Right ventricle myocardium superior (tissue), 1 donor: ENCODE results near the gene RFC5. TPM values are rescaled to one million over a fixed set of nuclear protein-coding genes. Genes with fewer than 3 reads are reported as not detected.

Experiments
- ATAC-seq: fragments of 200-7000 bp; cut with Tn5 transposase; one replicate; pipeline ENCODE4 v1.9.1; 2020; ENCODE audit warnings: mild to moderate bottlenecking; ENCODE audit not compliant: poor library complexity
- DNase-seq: peaks from one replicate; pipeline ENCODE4 v3.0.0-alpha.2; 2020
- intact Hi-C: fragments of 100-400 bp; cut with DNase I; formaldehyde crosslinking; loops from one replicate; pipeline ENCODE4 v1.11.2; 2022
- total RNA-seq: library from RNA; stranded (reverse); fragmentation: NEBNext Ultra II Directional; extraction: Animal tissue kit (Norgen Biotek cat#: 25700); gene quantifications from one replicate; pipeline ENCODE4 v1.2.1, GENCODE V29; 2021
- donor health status: DM: no; HTN: yes; CAD: no; lungs with severe emphysema.

Gene RFC5
- total RNA-seq, 1 donor from 2014 or later = 3.5 TPM

- intact Hi-C loops = no loop called here
- no peak for ATAC-seq
- no peak for DNase-seq
Measured at GRCh38 chr12:118038137-118038536, 21.6 kb downstream of the RFC5 start.

DNA sequence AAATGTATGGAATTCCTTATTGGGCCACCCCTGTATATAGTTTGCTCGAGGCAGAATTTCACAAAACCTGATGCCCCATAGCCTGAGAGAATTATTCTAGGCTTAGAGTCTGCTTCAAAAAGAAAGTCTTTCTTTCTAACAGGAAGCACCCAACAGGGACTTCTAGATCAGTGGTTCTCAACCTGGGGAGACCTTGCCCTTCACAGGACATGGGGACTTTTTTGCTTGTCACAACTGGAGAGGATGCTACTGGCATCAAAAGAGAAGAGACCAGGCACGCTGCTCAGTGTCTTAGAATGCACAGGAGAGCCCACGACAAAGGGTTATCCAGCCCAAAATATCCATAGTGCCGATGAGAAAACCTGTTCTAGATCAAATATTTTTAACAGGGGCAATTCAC lies 25.6 kb downstream of the RFC5 start:
- intact Hi-C loops = no loop called here
- ATAC-seq (no peak), DNase-seq (no peak)

- ATAC-seq (no peak), DNase-seq (no peak)
- intact Hi-C loops = no loop called here
Measured at GRCh38 chr12:118044075-118044474, 27.6 kb downstream of the RFC5 start.

DNA sequence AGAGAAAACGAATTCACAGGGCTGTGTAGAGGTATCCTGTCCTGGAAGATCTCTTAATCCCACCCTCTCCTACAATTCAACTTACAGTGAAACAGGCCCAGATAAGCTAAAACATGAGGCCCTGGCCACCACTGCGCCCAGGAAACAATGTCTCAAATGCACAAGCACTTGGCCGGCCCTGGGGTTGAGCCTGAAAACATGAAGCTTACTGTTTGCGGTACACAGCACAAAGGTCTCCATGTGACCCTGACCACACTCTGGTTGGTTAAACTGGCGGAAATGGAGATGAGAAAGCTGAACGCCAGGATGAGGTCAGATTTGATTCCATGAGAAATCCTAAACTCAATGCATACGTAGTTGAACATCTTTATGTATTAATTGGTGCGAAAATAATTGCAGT lies 28.1 kb downstream of the RFC5 start:
- no peak for ATAC-seq
- no peak for DNase-seq
- intact Hi-C loops = no loop called here

GRCh38 chr12:118046430-118046829 lies 29.9 kb downstream of the RFC5 start:
- no peak for DNase-seq
- intact Hi-C loops = no loop called here
- peak; percentile 62 for ATAC-seq

GRCh38 chr12:118050972-118051910 lies 34.7 kb downstream of the RFC5 start:
- DNase-seq (no peak), ATAC-seq (no peak)
- intact Hi-C loops = no loop called here

DNA sequence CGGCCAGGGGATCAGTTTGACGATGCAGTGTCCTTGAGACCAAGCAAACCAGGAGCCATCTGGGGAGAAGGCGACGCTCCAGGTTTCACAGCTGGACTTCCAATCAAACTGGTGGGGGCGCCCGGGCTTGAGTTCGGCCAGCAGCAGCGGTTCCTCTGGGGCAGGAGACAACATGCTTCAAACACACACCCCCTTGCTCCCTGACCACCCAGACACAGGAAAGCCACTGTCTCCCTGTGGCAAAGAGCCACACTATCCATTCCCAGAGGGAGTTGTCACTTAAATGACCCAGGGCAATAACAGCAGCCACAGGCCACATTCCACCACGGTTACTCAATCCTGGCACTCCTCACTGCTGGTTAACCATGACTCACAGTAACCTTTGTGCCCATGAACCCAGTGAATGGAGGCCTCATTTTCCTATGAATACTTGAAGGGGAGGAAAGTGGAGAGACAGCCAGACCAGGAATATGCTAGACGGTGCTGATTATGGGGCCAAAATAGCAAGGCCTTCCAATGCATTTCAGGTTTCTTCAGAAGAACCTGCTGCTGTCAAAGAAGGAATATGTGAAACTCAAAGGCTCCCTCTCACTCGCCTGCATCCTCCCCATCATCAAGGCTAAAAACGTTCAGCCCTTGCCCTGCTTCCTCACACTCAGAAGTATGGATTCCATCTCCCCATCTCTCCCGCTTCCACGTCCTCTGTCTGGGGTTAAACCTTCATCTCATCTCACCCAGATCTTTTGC lies 36.0 kb downstream of the RFC5 start:
- DNase-seq = peak; percentile 79
- ATAC-seq = peak; percentile 96
- intact Hi-C loops = no loop called here

DNA sequence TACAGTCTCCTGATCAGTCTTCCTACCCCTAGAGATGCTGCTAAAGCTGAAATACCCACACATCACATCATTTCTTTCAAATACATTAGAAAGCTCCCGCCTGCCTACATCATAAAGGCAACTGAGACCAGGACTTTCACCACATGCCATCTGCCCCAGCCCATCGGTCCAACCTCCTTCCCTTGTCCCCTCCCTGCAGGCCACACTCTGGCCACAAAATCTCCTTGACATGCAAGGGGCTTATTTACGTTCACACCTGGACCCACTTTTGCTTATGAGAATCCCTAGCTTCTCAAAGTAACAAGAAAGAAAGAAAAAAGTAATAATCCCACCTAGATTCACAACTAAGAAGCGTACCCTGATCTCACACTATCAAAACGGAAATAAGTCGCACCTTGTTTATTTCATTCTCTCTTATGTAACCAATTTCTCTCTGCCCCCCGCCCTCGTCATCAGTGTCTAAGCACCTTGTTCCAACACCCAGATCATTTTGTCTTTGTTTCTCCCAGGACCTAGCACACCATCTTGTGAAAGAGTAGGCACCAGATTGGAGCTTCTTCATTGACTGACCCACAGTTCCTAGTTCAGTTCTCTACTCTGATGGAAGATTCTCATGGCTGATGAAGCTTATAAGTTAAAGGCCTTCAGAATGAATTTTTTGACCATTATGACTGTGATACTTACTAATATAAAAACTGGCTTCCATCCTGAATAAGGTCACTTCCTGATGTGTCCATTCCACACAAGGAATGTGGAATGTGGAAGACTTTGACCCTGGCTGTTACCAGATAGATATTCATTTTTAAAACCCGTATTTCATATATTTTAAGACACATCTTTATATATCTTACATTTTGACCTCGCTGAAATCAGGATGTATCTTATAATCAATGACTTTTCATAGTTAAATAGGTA lies 36.8 kb downstream of the RFC5 start:
- DNase-seq (no peak), ATAC-seq (no peak)
- intact Hi-C loops = no loop called here

DNA sequence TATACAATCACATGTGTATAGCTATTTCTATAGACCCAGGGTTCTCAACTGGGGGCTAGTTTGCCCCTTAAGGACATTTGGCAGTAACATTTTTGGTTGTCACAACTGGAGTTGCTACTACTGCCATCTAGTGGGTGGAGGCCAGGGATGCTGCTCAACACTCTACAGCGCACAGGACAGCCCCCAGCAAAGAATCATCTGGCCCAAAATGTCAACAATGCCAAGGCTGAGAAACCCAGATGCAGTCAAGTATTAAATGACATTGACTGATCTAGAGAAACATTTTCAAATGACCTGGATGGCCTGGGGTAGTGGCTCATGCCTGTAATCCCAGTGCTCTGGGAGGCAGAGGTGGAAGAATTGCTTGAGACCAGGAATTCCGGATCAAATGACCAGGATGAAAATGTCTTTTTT lies 38.6 kb downstream of the RFC5 start:
- DNase-seq (peak; percentile 52), ATAC-seq (no peak)
- intact Hi-C loops = no loop called here

DNA sequence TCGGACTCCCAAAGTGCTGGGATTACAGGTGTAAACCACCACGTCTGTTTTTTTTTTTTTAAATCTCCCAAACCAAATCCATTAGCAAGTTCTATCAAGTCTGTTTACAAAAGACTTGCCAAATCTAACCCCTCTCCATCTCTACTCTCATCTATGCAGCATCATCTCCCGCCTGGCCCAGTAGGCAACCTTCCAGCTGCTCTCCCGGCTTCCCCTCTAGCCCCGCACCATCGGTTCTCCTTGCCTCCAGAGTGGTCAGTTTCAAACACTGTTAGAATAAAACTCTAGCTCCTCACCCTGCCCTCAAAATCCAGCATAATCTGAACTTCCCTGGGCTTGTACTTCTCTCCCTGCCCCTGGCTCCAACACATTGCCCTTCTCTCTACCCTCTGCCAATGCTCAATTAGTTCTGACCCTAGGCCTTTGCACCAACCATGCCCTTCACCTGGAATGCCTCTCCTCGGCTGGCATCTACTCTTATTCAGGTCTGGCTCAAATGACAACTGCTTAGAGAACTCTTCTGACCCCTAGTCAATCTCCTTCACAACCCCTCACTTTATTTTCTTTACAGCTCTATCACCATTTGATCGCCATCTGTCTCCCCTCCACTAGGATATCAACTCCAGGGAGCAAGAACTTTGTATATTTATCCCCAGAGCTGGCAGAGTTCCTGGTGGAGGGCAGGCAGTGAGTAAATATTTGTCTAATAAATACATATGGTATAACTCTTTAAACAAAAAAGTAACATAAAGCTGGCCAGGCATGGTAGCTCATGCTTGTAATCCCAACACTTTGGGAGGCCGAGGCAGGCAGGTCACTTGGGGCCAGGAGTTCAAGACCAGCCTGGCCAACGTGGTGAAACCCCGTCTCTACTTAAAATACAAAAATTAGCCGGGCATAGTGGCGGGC lies 39.6 kb downstream of the RFC5 start:
- no peak for ATAC-seq
- intact Hi-C loops = no loop called here
- no peak for DNase-seq

DNA sequence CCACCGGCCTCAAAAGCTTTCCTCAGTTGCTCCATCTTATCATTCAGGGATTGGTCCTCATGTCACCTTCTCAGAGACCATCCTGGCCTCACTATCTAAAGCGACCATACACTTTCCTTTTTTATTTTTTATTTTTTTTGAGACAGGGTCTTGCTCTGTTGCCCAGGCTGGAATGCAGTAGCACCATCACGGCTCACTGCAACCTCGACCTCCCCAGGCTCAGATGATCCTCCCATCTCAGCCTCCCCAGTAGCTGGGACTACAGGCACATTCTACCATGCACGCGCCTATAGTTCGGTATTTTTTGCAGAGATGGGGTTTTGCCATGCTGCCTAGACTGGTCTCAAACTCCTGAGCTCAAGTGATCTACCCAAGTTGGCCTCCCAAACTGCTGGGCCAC lies 41.7 kb downstream of the RFC5 start:
- ATAC-seq (no peak), DNase-seq (no peak)
- intact Hi-C loops = no loop called here

DNA sequence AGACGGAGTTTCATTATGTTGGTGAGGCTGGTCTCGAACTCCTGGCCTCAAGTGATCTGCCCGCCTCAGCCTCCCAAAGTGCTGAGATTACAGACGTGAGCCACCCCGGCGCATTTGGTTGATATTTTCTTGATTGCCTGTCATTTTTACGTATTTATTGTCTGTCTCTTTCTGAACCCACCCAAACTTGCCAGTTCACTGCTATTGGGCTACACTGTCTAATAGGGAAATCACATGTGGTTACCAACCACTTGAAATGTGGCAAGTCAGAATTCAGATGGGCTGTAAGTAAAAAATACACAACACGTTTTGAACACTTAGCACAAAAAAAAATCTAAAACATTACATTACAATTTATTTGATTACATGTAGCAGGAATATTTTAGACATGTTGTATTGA lies 42.4 kb downstream of the RFC5 start:
- intact Hi-C loops = no loop called here
- DNase-seq = no peak
- no peak for ATAC-seq

GRCh38 chr12:118059341-118060191 lies 43.1 kb downstream of the RFC5 start:
- DNase-seq (no peak), ATAC-seq (no peak)
- intact Hi-C loops = no loop called here

GRCh38 chr12:118060301-118061010 lies 44.0 kb downstream of the RFC5 start:
- DNase-seq = peak; percentile 77
- intact Hi-C loops = no loop called here
- ATAC-seq = peak; percentile 32

- peak; percentile 87 for DNase-seq
- intact Hi-C loops = no loop called here
- ATAC-seq = peak; percentile 62
Measured at GRCh38 chr12:118061011-118061872, 44.7 kb downstream of the RFC5 start, which contains the start of gene WSB2. TSS of gene WSB2 (minus strand) at chr12:118061179. CDS start at chr12:118061048, 131 bp downstream.
